Skeletal muscle satellite cell (primary cell): Measurements from ENCODE around the gene MYLK4.
A peak's percentile ranks its signal among the peaks of the same experiment; 100 is the strongest.

ENCODE experiments used
- H3K27me3 ChIP-seq: 2 replicates; pipeline ENCODE4 v1.7.0; 2013; ENCODE audit warnings: low read length; ENCODE audit not compliant: control insufficient read depth, insufficient read depth
- H3K36me3 ChIP-seq: 2 replicates; pipeline ENCODE4 v1.7.0; 2013; ENCODE audit warnings: mild to moderate bottlenecking, control low read depth, low read length; ENCODE audit not compliant: insufficient read depth
- H3K4me1 ChIP-seq: 2 replicates; pipeline ENCODE4 v1.7.0; 2013; ENCODE audit warnings: low read length; ENCODE audit not compliant: control insufficient read depth, insufficient read depth
- H3K4me2 ChIP-seq: 2 replicates; pipeline ENCODE4 v1.7.0; 2013; ENCODE audit warnings: mild to moderate bottlenecking, low read length
- H3K4me3 ChIP-seq: 2 replicates; pipeline ENCODE4 v1.7.0; 2013; ENCODE audit warnings: low read length
- H3K9ac ChIP-seq: 2 replicates; pipeline ENCODE4 v1.7.0; 2013; ENCODE audit warnings: mild to moderate bottlenecking, low read depth, low read length, moderate library complexity
- H3K9me3 ChIP-seq: replicated peaks from 2 replicates; pipeline ENCODE4 v1.7.0; 2013; ENCODE audit warnings: mild to moderate bottlenecking, control low read depth, low read length

The MYLK4 gene

DNA sequence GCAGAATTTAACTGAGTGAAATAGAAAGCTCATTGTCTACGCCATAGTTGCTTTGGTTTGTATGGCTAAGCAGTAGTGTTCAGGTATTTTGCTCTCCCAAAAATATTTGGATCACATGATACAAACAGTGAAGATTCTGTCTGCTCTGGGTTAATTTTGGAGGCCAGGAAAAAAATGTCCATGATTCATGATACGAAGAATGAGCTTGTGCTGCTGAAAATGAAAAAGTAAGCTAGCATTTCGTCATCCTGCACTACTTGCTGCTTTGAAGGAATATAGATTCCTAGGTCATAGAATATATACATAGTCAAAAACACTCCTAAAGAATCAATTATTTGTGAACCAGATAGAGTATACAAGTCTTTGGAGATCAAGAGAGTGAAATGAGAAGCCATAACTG, 22.7 kb upstream of the MYLK4 start:
- Histone ChIP-seq H3K9me3 (no peaks in the 10 kb centered on the region), H3K9ac (no peak overlapping the region), H3K36me3 (peaks cover 26% of the 10 kb centered on the region), H3K27me3 (no peaks in the 10 kb centered on the region), H3K4me3 (no peak overlapping the region), H3K4me2 (no peak overlapping the region), H3K4me1 (peaks cover 27% of the 10 kb centered on the region)

DNA sequence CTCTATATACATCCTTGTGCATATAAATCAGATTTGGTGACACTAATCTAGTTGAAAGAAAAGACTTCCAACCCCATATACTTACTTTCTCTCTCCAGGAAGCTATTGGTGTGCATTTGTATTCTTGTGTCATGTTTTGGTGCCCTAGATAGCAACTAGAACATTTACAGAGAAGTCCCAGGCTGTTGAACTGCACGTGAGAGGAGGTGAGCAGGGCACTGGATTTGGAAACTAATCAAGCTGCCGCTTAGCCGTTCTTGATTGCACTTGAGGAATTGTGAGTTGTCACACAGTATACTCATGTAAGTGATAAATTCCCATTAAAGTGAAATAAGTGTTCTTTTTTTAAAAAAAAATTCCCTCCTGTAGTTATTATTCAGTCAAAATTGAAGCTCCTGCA, 22.1 kb upstream of the MYLK4 start:
- Histone ChIP-seq H3K4me3 (no peak overlapping the region), H3K27me3 (no peaks in the 10 kb centered on the region), H3K36me3 (peaks cover 26% of the 10 kb centered on the region)

GRCh38 chr6:2771079-2771478, 20.4 kb upstream of the MYLK4 start:
- no peak overlapping the region for H3K4me3 ChIP-seq
- no peak overlapping the region for H3K4me2 ChIP-seq
- peaks cover 36% of the 10 kb centered on the region for H3K4me1 ChIP-seq
- no peaks in the 10 kb centered on the region for H3K27me3 ChIP-seq
- no peaks in the 10 kb centered on the region for H3K9me3 ChIP-seq
- H3K36me3 ChIP-seq: peaks cover 26% of the 10 kb centered on the region
- no peak overlapping the region for H3K9ac ChIP-seq

More for the DNA sequence above, 22.1 kb upstream of the MYLK4 start:
- H3K4me2 ChIP-seq: no peak overlapping the region
- no peak overlapping the region for H3K9ac ChIP-seq
- peaks cover 32% of the 10 kb centered on the region for H3K4me1 ChIP-seq
- no peaks in the 10 kb centered on the region for H3K9me3 ChIP-seq

- Histone ChIP-seq H3K4me3 (peak overlapping the region; percentile 38), H3K27me3 (no peaks in the 10 kb centered on the region), H3K9me3 (no peaks in the 10 kb centered on the region), H3K4me1 (peaks cover 36% of the 10 kb centered on the region), H3K36me3 (peaks cover 25% of the 10 kb centered on the region), H3K9ac (no peak overlapping the region), H3K4me2 (peak overlapping the region; percentile 70)
These were observed 19.4 kb upstream of the MYLK4 start for GRCh38 chr6:2770171-2770570.

DNA sequence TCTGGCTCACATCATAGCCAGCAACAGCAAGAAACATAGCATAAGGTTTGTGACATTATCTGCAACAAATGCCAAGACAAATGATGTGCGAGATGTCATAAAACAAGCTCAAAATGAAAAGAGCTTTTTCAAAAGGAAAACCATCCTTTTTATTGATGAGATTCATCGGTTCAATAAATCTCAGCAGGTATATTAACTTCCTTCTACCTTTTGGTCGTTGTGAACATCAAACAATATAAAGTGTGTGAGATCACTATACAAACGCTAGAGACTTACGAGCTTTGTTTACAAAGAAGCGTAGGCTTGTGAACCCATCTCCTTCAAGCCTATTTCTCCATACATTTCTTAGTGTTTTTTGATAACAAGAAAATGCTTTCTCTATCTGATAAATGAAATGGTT, 18.0 kb upstream of the MYLK4 start:
- Histone ChIP-seq H3K9ac (peak overlapping the region; percentile 92), H3K27me3 (no peaks in the 10 kb centered on the region), H3K4me2 (peak overlapping the region; percentile 89), H3K36me3 (peaks cover 21% of the 10 kb centered on the region), H3K4me3 (peak overlapping the region; percentile 93), H3K9me3 (no peaks in the 10 kb centered on the region), H3K4me1 (peaks cover 40% of the 10 kb centered on the region)

DNA sequence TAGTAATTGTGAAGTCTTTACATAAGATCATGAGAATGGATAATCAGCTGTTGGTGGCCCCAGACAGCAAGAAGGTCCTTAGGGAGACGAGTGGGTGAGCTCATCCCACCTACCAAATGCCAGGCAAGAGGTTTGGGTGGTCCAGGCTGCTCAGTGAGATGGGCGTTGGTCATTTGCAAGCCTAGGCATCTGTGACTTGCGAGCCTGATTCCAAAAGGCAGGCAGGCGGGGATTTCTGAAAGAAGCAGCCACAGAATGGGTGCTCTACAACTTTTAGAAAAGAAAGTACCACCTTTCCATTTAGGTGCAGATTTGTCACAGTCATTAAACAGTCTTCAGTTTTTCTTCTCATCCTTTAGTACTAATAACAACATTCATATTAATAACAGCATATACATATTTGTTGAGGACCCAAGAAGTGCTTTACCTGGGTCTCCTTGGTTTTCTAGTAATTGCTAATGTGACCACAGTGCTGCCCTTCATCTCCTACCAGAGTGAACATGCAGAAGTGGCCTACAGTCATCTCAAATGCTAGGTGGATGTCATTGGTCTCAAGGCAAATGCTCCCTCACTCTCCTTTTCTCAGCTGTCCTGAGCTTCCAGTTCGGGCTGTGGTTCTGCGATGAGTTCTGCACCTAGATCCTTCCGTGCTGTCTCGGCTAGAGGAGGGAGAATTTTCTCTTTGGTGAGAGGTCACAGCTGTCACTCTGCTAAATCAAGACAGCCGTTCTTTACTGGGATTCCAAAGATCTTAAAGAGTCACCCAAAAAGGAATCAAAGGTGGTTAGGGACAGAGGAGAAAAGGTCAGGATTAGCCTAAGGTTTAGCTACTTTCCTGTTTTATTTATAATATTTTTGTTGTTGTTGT, 17.2 kb upstream of the MYLK4 start:
- Histone ChIP-seq H3K9ac (peak overlapping the region; percentile 92), H3K9me3 (no peaks in the 10 kb centered on the region), H3K4me1 (peaks cover 40% of the 10 kb centered on the region), H3K27me3 (no peaks in the 10 kb centered on the region), H3K36me3 (peaks cover 15% of the 10 kb centered on the region), H3K4me2 (peak overlapping the region; percentile 89), H3K4me3 (peak overlapping the region; percentile 93)

DNA sequence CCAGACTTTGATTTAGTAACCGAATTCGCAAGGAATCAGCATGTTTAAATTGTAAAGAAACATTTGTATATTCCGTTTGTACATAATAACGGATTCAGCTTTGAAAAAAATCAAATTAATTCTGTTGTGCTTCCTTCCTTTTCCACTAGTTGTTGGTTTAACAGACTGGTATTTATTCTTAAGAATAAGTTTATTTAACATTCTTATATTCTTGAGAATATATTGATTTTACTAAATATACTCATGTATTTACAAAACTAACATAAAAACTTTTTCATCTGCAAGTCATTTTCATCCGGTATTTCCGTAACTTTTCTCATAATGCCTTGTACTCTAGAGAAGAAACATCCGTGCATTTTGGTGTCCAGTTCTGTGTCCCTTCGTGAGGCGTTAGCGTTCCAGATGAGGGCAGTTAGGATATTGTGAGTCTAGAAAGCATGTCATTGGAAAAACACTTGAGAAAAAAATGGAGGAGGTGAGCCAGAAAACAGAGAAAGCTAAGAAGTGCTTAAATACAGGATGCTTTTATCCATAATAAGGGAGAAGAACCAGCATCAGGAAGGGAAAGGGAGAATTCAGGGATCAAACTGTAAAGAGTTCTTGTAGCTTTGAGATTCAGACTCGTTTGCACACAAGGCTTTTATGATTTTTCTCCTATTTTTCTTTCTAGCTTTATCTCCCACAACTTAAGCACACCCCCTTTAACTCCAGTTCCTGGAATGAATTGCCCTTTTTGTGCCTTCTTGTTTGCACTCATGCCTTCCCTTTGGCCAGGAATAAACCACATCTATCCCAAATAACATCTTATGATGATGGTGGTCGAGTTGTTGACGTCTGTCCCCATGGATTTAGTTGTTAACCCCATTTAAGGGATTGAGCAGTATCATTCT, 16.3 kb upstream of the MYLK4 start:
- Histone ChIP-seq H3K4me1 (peaks cover 40% of the 10 kb centered on the region), H3K4me2 (peak overlapping the region; percentile 89), H3K9me3 (no peaks in the 10 kb centered on the region), H3K9ac (peak overlapping the region; percentile 92), H3K36me3 (peaks cover 13% of the 10 kb centered on the region), H3K27me3 (no peaks in the 10 kb centered on the region), H3K4me3 (peak overlapping the region; percentile 93)

GRCh38 chr6:2765896-2766766, 15.4 kb upstream of the MYLK4 start:
- H3K4me2 ChIP-seq: peak overlapping the region; percentile 89
- no peaks in the 10 kb centered on the region for H3K9me3 ChIP-seq
- peaks cover 9% of the 10 kb centered on the region for H3K36me3 ChIP-seq
- H3K4me3 ChIP-seq: peak overlapping the region; percentile 93
- H3K27me3 ChIP-seq: no peaks in the 10 kb centered on the region
- peak overlapping the region; percentile 92 for H3K9ac ChIP-seq
- H3K4me1 ChIP-seq: peaks cover 40% of the 10 kb centered on the region

DNA sequence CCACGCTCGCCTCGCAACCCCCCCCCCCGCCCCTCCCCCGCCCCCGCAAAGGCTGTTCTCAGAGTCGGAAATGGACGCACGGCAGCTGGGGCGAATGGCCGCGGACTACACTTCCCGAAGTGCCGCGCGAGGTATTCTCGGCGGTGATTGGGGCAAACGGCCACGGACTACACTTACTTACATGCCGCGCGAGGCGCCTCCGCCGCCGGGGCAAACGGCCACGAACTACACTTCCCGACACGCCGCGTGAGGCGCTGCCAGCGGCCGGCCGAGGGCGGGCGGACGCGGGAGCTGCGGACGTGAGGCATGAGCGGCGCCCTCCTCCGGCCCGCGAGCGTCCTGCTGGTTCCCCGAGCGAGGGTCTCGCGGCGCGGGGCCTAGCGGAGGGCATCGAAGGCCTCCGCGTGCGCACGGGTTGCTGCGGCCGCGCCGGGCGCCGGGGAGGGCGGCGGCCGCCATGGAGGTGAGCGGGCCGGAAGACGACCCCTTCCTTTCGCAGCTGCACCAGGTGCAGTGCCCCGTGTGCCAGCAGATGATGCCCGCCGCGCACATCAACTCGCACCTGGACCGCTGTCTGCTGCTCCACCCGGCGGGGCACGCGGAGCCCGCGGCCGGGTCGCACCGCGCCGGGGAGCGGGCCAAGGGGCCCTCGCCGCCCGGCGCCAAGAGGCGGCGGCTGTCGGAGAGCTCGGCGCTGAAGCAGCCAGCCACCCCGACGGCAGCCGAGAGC, 14.6 kb upstream of the MYLK4 start, which contains the start of gene WRNIP1:
Gene WRNIP1, plus strand, starts transcription at position 228 of the 730 bp plus-strand sequence. Its CDS starts 230 bp downstream, at position 458.
- peak within 1 kb of the TSS; percentile 99 for H3K9ac ChIP-seq
- H3K36me3 ChIP-seq: peaks cover 5% of the 10 kb centered on the region
- peaks cover 33% of the 10 kb centered on the region for H3K4me1 ChIP-seq
- peak within 1 kb of the TSS; percentile 93 for H3K4me3 ChIP-seq
- no peaks in the 10 kb centered on the region for H3K27me3 ChIP-seq
- peak within 1 kb of the TSS; percentile 99 for H3K4me2 ChIP-seq
- no peaks in the 10 kb centered on the region for H3K9me3 ChIP-seq

- Histone ChIP-seq H3K9me3 (no peaks in the 10 kb centered on the region), H3K4me2 (peak overlapping the region; percentile 99), H3K4me3 (peak overlapping the region; percentile 85), H3K27me3 (no peaks in the 10 kb centered on the region), H3K9ac (peak overlapping the region; percentile 99), H3K4me1 (peaks cover 26% of the 10 kb centered on the region), H3K36me3 (no peaks in the 10 kb centered on the region)
These were observed 14.0 kb upstream of the MYLK4 start for GRCh38 chr6:2764610-2765165.
